AG04449 (cell line): ENCODE data around the gene ITPR2.

Experiments
- CTCF ChIA-PET: fragments of 350-600 bp; formaldehyde crosslinking; extraction: SDS; loops from one replicate; lab custom pipeline; 2021; ENCODE audit warnings: antibody characterized with exemption; lab: Yijun Ruan, JAX
- POLR2A ChIA-PET: fragments of 400-600, 350-600 bp; formaldehyde crosslinking; extraction: SDS; loops from one replicate; lab custom pipeline; 2020; ENCODE audit warnings: antibody characterized with exemption, inconsistent platforms; lab: Yijun Ruan, JAX
- DNase-seq: peaks from one replicate; pipeline ENCODE4 v3.0.0-alpha.2; 2010; ENCODE audit warnings: low read depth, low spot score
- H3K4me3 ChIP-seq: 2 replicates; pipeline ENCODE4 v1.5.1; 2011; ENCODE audit warnings: low read depth, mild to moderate bottlenecking, control low read depth, low read length
- CTCF ChIP-seq: IDR thresholded peaks from one replicate; pipeline ENCODE4 v1.5.1; 2011; ENCODE audit warnings: mild to moderate bottlenecking, moderate library complexity, low read length, control low read depth, inconsistent platforms; ENCODE audit not compliant: insufficient read depth; ENCODE audit errors: missing control alignments

Gene ITPR2

GRCh38 chr12:26697217-26697616 lies 135.8 kb downstream of the ITPR2 start:
- no peak for TF ChIP-seq CTCF
- CTCF ChIA-PET: interaction anchor here (1.1 to 1.7 kb wide), 4 partner anchors 10 to 578 kb away, joined by 3 to 7 read pairs (median 5); no protein-coding TSS in a partner anchor
- POLR2A ChIA-PET: no interaction called here
- no peak for DNase-seq
- no peak overlapping the region for H3K4me3 ChIP-seq

- TF ChIP-seq CTCF: no peak
- no peak for DNase-seq
- POLR2A ChIA-PET: no interaction called here
- no peak overlapping the region for H3K4me3 ChIP-seq
- CTCF ChIA-PET: interaction anchor here (1.4 to 1.7 kb wide), 2 partner anchors 64 to 66 kb away, joined by 4 to 7 read pairs; no protein-coding TSS in a partner anchor
These were observed 136.3 kb downstream of the ITPR2 start for GRCh38 chr12:26696613-26697092.

GRCh38 chr12:26696048-26696612 lies 136.9 kb downstream of the ITPR2 start:
- DNase-seq: no peak
- CTCF ChIA-PET: interaction anchor here (1.4 kb wide), 1 partner anchor 16 kb away, joined by 3 read pairs; no protein-coding TSS in a partner anchor
- H3K4me3 ChIP-seq: no peak overlapping the region
- TF ChIP-seq CTCF: no peak
- POLR2A ChIA-PET: no interaction called here

GRCh38 chr12:26694402-26694801 lies 138.6 kb downstream of the ITPR2 start:
- TF ChIP-seq CTCF: no peak
- no peak for DNase-seq
- CTCF ChIA-PET: interaction anchor here (0.7 to 2.8 kb wide), 9 partner anchors 8 to 261 kb away, joined by 3 to 17 read pairs (median 3); no protein-coding TSS in a partner anchor
- POLR2A ChIA-PET: no interaction called here
- no peak overlapping the region for H3K4me3 ChIP-seq

GRCh38 chr12:26692407-26692806 lies 140.6 kb downstream of the ITPR2 start:
- ChIA-PET POLR2A (no interaction called here), CTCF (interaction anchor here (0.8 to 2.8 kb wide), 6 partner anchors 10 to 573 kb away, joined by 3 to 17 read pairs (median 6); no protein-coding TSS in a partner anchor)
- no peak overlapping the region for H3K4me3 ChIP-seq
- DNase-seq: no peak
- no peak for TF ChIP-seq CTCF

- peak; percentile 86 for DNase-seq
- CTCF ChIA-PET: interaction anchor here (0.9 to 2.8 kb wide), 6 partner anchors 10 to 572 kb away, joined by 3 to 17 read pairs (median 6); no protein-coding TSS in a partner anchor
- TF ChIP-seq CTCF: no peak
- H3K4me3 ChIP-seq: no peak overlapping the region
- POLR2A ChIA-PET: no interaction called here
These were observed 141.6 kb downstream of the ITPR2 start for GRCh38 chr12:26691234-26691970.
